Activated CD4-positive, alpha-beta T cell treated with anti-CD3 and anti-CD28 coated beads, Interleukin-2, amount 50 U/mL, for 4 hours (primary cell): ENCODE data around the gene COL9A1.
"Not testable (repeated sequence)": the region's sequence is repeated elsewhere in the genome, so short reads cannot be mapped to it uniquely, and the experiment has no call there.

Experiments
- DNase-seq, 2 experiments: peaks; one replicate each; pipeline ENCODE4 v3.0.0-alpha.2; 2020

COL9A1 gene

DNA sequence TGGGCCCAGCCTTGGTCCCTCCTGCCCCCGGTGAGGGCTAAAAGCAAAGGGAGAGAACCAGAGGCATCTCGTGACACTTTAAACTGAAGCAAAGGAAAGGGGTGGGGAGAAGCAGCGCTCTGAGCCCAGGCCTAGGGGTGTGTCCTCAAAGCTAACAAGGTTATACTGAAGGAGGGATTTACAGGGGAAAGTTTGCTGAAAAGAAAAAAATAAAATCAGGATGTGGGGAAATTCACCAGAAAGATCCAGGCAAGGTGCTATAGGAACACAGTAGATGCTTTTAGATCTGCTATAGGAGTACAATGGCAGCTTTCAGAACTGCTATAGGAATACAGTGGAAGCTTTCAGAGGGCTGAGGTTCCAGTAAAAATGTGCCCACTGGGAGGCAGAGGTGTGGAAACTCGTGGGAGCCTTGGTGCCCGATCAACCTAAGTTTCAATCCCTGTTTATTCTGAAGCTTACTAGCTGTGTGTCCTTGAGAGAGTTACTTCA, at the start of gene COL9A1:
COL9A1 (minus strand) TSS at position 51 of the 492 bp plus-strand sequence. CDS start 160 bp downstream, outside the sequence.
- DNase-seq = no peak

DNA sequence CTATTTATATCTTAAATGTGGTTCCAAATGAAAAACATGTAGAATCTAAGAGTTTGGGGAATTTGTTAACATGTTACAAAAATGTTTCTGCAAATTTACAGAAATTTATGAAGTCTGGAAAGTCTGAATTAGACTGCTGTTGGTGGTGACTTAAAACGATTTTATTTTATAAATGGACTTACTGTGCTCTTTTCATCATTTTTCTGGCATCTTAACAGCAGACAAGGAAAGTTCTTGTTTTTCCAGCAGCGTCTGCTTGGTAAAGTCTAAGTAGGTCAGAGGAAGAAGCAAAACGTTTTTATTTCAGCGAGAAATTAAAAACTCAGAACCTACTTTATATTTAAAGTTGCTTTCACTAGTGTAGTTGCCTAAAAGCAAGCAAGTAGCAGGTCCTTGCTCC, 48.6 kb upstream of the COL9A1 start:
- no peak for DNase-seq

DNA sequence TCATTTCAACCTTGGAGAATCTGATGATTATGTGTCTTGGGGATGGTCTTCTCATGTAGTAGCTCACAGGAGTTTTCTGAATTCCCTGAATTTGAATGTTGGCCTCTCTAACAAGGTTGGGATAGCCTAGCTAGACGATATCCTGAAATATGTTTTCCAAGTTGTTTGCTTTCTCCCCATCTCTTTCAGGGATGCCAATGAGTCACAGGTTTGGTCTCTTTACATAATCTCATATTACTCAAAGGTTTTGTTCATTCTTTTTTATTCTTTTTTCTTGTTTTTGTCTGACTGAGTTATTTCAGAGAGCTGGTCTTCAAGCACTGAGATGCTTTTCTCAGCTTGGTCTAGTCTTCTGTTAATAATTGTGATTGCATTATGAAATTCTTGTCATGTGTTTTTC, 42.7 kb upstream of the COL9A1 start:
- no peak for DNase-seq

DNA sequence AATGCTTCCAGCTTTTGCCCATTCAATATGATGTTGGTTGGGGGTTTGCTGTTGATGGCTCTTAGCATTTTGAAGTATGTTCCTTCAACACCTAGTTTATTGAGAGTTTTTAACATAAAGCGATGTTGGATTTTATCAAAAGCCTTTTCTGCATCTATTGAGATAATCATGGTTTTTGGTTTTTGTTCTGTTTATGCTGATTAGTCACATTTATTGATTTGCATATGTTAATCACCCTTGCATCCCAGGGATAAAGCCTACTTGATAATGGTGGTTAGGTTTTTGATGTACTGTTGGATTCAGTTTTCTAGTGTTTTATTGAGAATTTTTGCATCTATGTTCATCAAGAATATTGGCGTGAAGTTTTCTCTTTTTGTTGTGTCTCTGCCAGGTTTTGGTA, 40.4 kb upstream of the COL9A1 start:
- no peak for DNase-seq

DNA sequence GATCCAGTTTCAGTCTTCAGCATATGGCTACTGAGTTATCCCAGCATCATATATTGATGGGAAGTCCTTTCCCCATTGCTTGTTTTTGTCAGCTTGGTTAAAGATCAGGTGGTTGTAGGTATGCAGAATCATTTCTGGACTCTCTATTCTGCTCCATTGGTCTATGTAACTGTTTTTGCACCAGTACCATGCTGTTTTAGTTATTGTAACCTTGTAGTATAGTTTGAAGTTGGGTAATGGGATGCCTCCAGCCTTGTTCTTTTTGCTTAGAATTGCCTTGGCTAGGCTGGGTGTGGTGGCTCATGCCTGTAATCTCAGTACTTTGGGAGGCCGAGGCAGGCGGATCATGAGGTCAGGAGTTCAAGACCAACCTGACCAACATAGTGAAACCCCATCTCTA, 36.9 kb upstream of the COL9A1 start:
- DNase-seq = not testable (repeated sequence)

DNA sequence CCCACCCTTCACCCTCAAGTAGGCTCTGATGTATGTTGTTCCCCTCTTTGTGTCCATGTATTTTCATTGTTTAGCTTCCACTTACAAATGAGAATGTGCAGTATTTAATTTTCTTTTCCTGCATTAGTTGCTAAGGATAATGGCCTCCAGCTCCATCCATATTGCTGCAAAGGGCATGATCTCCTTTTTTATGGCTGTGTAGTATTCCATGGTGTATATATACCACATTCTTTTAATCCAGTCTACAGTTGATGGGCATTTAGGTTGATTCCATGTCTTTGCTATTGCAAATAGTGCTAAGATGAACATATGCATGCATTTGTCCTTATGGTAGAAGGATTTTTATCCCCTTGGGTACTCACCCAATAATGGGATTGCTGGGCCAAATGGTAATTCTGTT, 35.9 kb upstream of the COL9A1 start:
- no peak for DNase-seq

DNA sequence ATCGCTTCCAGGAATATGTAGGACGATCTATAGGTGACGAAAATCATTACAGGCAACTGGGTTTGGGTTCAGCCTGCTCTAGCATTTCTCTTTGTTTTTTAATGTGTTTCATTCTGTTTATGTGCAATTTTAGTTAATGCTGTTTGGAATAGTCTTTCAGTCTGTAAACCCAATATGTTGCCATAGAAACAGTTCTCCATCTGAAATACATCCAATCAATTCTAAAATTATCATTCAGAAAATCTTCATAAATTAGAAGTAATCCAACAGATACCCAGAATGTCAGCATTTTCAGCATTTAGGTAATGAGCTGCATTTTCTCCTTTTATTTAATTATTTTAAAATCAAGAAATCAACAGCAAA, 34.8 kb upstream of the COL9A1 start:
- no peak for DNase-seq

DNA sequence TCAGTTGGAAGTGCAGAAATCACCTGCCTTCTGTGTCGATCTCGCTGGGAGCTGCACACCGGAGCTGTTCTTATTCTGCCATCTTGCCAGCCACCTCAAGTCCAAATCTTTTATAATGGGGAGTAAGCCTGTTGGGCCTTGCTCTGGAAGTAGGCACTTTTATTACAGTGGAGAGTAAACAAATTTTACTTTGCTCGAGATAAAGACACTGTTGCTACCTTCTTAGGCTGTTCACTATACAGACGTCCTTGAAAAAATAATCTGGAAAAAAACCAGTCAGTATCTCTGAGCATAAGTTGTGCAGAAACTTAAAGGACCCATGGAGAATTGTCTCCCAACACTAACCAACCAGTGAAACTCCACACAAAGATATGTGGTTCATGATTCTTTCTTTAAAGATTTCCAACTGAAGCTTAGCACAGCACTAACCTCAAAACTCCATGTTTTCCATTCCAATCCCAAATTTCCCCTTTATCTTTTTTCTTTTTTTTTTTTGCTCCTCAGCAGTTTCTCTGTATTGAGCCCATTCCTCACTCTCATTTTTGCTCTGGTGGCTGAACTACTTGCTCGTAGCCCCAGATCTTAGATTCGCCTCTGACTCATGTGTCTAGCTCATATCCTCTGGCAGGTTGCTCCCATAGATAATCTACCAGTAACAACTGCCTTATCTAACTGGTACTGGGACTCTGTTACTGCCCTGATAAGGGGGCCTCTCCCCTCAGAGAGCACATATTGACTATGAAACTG, 34.3 kb upstream of the COL9A1 start:
- no peak for DNase-seq

DNA sequence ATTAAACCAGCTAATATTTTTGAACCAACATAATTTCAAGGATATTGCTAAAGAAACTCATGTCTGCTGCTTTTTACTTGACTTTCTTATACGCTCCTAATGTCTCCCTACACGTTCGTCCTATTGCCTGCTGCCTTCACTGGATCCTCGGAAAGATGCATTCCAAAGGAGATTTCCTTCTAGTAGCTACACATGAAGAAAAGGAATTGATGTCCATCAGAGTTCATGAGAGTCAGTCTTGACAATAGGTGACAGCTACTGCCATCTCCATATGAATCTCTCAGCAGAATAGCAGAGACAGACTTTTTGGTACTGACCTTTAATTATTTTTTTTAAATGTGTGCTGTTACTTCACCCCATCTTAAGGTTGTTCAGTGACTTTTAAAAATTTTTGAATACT, 24.2 kb upstream of the COL9A1 start:
- no peak for DNase-seq

DNA sequence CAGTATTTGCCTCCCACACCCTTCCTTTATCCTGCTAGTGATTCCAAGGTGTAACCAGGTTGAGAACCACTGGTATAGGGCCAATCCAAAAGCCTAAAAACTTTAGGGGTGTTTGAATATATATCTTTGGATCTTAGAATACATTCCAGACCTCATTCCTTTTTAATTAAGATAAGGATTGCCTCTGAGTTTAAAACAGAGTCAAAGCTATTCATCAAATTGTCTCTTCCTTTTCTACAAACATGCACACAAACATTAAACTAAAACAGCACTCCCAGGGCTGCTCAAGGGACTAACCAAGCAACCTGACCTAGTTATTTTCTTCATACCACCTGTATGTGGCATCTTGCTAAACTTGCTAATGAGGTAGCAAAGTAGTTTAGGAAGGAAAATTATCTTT, 22.1 kb upstream of the COL9A1 start:
- DNase-seq = no peak

DNA sequence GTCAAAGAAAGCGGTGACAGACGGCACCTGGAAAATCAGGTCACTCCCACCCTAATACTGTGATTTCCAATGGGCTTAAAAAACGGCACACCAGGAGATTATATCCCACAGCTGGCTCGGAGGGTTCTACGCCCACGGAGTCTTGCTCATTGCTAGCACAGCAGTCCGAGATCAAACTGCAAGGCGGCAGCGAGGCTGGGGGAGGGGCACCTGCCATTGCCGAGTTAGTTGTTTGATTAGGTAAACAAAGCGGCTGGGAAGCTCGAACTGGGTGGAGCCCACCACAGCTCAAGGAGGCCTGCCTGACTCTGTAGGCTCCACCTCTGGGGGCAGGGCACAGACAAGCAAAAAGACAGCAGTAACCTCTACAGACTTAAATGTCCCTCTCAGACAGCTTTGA, 14.9 kb upstream of the COL9A1 start:
- not testable (repeated sequence) for DNase-seq

DNA sequence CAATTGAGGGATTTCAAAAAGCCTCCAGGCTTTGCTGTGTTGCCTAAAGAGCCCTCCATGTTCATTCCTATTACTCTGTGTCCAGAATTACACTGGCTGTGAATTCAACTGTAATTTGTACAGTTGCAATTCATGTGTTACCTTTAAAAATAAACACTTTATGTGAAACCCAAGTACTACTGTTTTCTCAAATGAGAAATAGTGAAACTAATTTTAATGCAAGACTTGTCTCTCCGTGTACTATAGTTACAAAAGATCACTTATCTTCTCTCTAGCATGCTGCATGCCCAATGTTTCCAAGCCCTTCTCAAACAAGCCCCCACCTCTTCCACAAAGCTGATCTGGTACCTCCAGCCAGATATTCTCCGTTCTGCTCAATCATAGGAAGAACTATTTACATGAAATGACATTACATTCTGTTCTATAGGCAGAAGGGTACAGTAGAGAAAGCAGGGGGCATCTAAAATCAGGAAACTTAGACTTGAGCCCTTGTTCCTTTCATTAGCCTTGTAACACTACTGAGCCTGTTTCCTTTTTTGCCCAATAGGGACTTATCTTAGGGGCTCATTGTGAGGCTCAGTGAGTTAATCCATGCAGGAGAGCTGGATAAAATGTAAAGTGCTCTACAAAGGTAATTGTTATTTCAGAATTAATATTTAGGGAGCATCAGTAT, 12.3 kb upstream of the COL9A1 start:
- DNase-seq = no peak

DNA sequence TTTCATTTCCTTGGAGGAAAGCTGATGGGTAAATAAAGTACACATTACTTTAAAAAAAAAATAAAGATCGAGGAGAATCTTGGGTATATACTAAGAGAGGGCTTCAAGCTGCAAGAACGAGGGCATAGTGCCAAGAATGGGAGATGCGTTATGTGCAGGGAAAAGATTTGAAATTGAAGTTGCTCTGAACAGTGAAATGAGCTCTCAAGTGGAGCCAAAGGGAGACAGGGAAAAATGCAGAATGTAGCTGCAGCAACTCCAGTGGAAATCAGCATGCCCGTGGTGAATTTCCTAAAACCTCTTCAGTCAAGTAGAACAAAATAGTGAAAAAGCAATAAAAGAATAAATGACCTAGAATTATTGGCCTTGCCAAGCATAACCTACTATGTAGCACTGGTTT, 11.4 kb upstream of the COL9A1 start:
- DNase-seq = no peak

DNA sequence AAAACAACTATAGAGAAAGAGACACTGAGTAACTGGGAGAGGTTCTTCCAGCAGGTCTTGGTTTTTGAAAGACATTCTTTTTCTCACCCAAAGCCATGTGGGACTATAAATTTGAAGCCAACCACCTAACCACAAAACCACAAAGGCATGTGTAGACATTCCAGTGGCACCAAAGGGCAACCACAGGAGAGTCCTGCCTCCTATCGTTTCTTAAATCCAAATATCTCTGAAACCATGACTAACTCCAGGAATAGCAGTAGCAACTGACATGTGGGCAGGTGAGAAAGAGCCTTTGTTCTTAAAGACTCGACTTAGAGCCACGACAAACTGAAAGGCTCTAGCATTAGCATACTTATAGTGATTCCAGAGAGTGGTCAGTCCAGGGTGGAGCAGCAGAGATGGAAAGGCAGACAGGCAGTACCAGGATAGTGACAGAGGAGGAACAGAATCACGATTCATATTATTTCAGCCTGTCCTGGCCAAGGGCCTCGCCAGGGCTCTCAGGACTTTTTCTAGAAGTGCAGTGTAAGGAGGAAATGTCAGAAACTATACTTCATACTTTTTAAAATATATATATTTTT, 9.4 kb upstream of the COL9A1 start:
- no peak for DNase-seq

DNA sequence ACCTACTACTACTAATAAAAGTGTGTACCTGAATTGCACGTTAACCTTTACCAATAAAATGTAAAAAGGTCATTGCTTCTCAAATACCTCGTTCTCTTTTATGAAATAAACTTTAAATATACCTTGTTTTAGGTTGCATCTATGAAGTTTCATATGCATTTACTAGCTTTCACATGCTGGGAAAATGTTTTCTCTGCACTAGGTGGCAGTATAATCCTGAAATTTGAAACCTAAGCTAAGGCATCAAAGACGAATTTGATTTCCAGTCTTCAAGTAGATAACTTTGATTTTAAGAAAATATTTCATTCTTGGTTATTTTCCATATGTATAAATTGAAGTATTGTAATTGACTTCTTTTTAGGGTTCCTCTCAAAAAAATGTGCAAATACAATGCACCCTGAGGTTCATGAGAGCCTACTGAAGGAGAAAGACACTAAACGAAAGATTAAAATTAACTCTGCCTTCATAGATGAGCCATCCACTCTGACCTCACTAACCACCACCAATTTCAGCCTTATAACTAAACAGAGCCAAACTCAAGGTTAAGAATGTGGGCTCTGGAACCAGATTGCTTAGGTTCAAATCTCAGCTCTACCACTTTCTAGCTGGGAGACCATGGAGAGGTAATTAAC, 7.3 kb upstream of the COL9A1 start:
- DNase-seq = no peak

DNA sequence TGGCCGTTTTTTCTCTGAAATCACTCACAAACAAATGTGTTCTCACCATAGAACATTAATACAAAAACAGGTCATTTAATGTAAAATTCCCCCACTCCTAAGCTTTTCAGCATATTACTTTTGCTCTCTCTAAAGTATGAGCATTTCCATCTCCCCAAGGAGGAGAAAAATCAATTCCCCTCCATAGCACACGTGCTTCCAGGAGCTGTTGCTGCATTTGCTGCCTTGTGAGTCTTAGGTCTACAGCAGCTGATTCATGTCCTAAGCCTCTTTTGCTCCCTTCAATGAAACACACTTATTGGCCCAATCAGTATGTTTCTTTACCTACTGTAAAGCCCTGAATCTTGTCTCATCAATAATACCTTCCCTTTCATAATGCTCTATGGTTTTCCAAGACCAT, 6.4 kb upstream of the COL9A1 start:
- DNase-seq = no peak

DNA sequence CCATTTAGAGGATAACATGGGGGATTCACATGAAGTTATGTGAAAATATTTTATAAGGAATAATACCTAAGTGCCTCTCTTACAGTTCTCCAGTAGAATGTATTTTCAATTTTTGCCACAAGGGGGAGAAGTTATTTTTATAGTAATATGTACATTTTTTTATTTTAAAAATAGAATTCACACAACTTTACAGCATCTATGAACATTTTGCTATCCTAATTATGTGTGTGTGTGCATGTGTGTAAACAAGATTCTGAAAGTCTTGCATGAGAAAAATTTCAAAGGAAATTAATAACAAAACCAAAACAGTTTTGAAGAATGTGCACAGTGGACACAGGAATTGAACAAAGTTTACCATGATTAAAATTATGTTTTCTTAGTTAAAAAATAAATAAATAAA, 5.3 kb upstream of the COL9A1 start:
- DNase-seq = not testable (repeated sequence)

DNA sequence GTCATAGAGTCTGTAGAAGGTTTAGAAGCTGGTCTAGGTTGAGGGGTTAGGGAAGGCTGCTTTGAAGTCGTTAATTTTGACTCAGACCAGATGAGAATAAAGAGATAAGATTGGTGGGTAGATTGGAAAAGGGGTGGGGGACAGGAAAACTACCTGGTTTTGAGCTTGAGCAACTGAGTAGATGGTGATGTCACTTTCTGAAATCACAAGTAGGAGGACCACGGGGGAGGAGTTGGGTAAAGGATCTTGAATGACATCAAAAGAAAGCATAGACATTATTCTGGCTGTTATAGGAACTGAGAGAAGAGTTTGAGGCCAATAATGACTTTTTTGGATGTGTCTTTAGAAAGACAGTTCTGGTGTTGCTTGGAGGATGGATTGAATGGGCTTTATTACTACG, 4.1 kb upstream of the COL9A1 start:
- DNase-seq = no peak

DNA sequence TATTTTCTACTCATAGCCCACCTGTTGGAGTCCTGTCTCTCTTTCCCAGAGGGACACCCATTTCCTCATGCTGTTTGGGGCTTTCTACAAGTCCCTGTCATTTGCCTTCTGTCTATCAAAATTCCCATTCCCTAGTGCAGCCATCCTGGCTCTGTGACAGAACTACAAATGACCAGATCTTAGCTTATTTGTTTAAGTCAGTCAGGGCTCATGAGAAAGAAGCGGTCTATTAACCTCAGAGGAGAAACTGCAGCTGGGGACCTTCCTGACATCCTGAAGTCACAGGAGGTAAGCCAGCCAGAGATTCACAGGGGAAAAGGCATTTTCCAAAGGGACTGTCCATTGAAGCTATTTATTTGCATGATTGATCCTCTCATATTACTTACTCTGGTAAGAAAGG, 1.7 kb upstream of the COL9A1 start:
- DNase-seq = no peak

DNA sequence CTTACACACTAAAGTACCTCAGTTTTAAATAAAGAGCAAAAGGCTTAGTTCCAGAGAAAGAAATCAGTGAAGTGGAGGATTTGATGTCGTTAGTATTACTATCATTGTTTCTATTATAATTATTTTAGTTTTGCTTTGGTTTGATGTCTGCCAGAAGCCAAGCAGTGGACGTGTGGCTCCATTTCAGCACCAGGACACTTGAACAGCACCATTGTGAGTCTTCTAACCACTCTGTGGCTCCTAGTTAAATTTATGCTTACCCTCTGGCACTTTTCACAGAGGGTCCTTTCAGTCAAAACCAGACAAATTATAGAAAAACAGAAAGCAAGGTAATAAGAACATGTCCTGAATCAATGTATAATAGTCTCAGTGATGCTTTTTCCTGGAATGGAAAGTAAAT, 3.4 kb downstream of the COL9A1 start:
- no peak for DNase-seq

DNA sequence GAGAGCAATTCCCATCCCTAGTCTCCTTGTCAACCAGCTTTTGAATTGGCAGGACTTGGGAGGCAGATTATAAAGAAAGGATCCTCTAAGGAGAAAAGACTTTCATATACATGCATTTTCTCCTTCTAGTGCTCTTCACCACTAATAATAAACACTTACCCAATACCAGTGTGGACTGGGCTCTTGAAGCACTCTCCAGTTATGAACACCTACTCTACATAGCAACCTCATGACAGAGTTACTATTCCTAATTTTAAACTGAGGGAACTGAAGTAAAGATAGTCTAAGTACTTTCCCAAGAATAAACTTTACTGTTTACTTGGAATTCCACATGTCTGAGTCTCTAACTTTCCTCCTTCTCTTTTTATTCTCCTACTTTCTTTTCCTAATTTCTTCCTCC, 4.8 kb downstream of the COL9A1 start:
- no peak for DNase-seq

DNA sequence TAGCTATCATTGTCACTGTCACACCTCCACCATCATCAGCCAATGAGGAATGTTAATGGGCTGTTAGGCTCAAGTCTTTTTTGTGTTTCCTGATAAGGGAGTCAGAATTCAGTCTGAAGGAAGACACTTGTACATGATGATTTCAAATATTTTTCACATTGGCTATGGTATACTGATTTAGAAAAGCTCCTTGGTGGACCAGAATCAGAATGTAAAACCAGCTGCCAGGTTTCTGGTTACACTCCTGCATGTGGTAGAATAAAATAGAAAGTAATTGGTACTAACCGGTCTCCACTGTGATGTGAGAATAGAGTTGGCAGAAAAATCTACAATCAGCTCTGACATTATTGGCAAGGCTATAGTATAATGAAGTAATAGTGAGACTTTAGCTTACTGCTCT, 10.7 kb downstream of the COL9A1 start:
- DNase-seq = no peak

DNA sequence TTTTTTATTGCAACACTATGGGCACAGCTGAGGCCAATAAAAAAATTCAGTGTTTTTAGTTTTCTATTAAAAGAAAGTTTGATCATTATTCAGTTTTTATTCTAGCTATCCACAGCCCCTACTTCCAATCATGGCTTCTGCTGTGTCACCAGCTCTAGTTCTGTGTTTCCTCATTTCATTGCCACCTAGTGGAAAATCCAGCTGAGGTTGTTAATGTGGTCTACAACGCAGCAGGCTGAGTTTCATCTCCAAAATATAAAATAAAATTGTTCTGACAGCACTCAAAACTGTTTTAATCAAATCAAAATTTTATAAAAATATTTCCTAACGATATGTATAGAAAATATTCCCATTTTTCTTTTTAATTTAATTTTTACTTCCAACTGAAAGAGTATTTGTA, 13.6 kb downstream of the COL9A1 start:
- DNase-seq = no peak

DNA sequence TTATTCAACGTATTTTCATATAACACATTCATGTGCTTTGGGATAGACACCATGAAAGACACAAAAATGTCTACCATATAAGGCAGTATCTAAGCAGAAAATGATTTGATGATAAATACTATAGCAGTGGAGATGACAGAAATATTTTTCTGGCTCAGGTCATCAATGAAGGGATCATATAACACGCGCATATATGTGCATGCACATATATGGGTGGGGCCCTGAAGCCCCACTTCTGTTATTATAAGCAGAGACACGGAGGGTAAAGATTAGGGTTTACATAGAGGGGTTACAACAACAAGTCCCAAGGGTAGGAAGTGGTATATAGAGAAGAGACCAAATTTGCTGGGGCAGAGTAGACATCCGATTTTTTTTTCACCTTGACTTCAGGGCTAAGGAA, 16.0 kb downstream of the COL9A1 start:
- DNase-seq = no peak
